ENCODE measurements around the gene OTX1. TPM values are rescaled to one million over a fixed set of nuclear protein-coding genes. Genes with fewer than 3 reads are reported as not detected.
A peak's percentile ranks its signal among the peaks of the same experiment; 100 is the strongest.

OTX1 gene
- total RNA-seq, 6 donors from 2014 or later: 0.24 to 1.7 (median 0.34) TPM; not detected in 1

GRCh38 chr2:63054841-63055225 is 4.2 kb downstream of the OTX1 start:
- H3K4me3 ChIP-seq: peak overlapping the region in 1 of 4 donors; percentile 38
- TF ChIP-seq POLR2AphosphoS5 (IDR thresholded peaks at IDR 0.05): no peak
- H3K4me1 ChIP-seq: peaks cover 60 to 99% (median 80%) of the 10 kb centered on the region in 4 donors
- no peak overlapping the region for H3K27ac ChIP-seq
- H3K9me3 ChIP-seq: peaks cover 0 to 7% (median 3%) of the 10 kb centered on the region in 4 donors
- no peaks in the 10 kb centered on the region for H3K36me3 ChIP-seq
- no peak for ATAC-seq (ENCODE audit: low FRiP score in 2 of 2)
- H3K27me3 ChIP-seq: peaks cover 0 to 100% (median 75%) of the 10 kb centered on the region in 4 donors
- WGBS, 2 donors: 20 to 21% methylated on average over 7 of the region's 7 CpGs
- DNase-seq: no peak

DNA sequence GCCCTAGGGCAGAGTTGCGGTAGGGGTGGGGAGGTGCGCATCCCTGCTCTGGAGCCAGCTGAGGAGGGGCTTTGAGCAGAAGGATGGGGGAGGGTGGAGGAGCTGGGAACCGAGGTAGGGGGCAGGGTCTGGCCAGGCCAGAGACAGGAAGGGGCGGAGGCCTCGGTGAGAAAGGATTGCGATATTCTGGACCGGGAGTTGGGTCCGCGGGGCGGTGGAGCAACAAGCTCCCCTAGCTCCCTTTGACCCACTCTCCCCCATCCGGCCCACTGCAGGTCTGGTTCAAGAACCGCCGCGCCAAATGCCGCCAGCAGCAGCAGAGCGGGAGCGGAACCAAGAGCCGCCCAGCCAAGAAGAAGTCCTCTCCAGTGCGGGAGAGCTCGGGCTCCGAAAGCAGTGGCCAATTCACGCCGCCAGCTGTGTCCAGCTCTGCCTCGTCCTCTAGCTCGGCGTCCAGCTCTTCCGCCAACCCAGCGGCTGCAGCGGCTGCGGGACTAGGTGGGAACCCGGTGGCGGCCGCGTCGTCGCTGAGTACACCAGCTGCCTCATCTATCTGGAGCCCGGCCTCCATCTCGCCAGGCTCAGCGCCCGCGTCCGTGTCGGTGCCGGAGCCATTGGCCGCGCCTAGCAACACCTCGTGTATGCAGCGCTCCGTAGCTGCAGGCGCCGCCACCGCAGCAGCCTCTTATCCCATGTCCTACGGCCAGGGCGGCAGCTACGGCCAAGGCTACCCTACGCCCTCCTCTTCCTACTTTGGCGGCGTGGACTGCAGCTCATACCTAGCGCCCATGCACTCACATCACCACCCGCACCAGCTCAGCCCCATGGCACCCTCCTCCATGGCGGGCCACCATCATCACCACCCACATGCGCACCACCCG is 4.8 kb downstream of the OTX1 start:
- Histone ChIP-seq H3K36me3 (no peaks in the 10 kb centered on the region), H3K9me3 (peaks cover 0 to 7% (median 3%) of the 10 kb centered on the region in 4 donors), H3K4me1 (peaks cover 54 to 97% (median 75%) of the 10 kb centered on the region in 4 donors), H3K27me3 (peaks cover 0 to 95% (median 73%) of the 10 kb centered on the region in 4 donors), H3K4me3 (peak overlapping the region in 3 of 4 donors; percentile 11 to 20 (median 12)), H3K27ac (no peak overlapping the region)
- TF ChIP-seq POLR2AphosphoS5 (IDR thresholded peaks at IDR 0.05) (no peak), POLR2A (IDR thresholded peaks at IDR 0.05) (no peak), CTCF (IDR thresholded peaks at IDR 0.05) (no peak), EP300 (IDR thresholded peaks at IDR 0.05) (no peak)
- DNase-seq (peak in 1 of 2 donors; percentile 85), ATAC-seq (ENCODE audit: low FRiP score in 2 of 2) (no peak)
- WGBS, 2 donors: 9 to 30% methylated on average over 14 to 57 of the region's 63 CpGs

- TF ChIP-seq POLR2A (IDR thresholded peaks at IDR 0.05) (no peak), EP300 (IDR thresholded peaks at IDR 0.05) (no peak), CTCF (IDR thresholded peaks at IDR 0.05) (no peak)
- no peaks in the 10 kb centered on the region for H3K36me3 ChIP-seq
- no peak overlapping the region for H3K27ac ChIP-seq
- peak in 1 of 2 donors; percentile 61 for ATAC-seq (ENCODE audit: low FRiP score in 2 of 2)
- peak in 1 of 2 donors; percentile 87 for DNase-seq
- H3K27me3 ChIP-seq: peaks cover 0 to 88% (median 71%) of the 10 kb centered on the region in 4 donors
- peaks cover 0 to 7% (median 3%) of the 10 kb centered on the region in 4 donors for H3K9me3 ChIP-seq
- 19 to 21% methylated on average over 40 to 49 of the region's 49 CpGs for WGBS, 2 donors
- peak overlapping the region in 1 of 4 donors; percentile 20 for H3K4me3 ChIP-seq
- H3K4me1 ChIP-seq: peaks cover 45 to 88% (median 66%) of the 10 kb centered on the region in 4 donors
Observed at GRCh38 chr2:63056107-63057050, 5.7 kb downstream of the OTX1 start.

DNA sequence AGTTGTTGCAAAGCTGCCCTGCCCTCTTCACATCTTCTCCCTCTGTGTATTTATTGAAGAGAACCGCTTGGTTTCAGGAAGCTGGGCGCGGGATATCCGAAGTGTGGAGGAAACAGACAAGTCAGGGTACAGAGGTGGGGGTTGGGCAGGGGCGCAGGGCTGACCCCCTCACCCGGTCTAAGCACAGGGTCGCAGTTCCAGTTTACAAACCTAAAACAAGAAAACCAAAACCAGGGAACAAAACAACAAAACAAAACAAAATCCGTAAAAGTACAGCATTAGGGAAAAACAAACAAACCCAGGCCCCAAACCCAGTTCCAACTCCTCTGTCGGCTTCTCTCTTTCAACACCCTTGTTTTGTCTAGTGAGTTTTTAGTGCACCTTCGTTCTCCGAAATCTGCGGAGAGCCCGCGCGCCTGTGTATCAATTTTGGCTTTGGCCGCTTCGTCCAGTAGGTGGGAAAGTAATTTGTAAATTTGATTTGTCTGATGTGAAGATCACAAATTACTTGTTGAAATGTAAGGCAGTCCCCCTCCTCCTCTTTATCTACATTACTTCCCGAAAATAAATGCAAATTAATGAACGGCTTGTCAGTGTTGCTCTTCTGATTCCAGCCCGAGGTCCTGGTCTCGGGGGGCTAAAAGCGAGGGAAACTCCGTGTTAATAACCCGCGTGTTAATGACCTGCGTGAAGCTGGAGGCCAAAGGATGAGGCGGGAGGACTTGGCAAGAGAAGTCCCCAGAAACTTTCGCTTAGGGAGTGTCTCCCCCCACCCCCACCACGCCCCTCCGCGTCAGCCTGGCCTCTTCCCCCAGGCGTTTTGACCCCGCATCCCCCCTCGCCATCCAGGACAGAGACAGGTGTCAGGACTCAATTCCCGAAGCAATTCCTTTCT is 6.9 kb downstream of the OTX1 start:
- TF ChIP-seq CTCF (IDR thresholded peaks at IDR 0.05) (no peak), EP300 (IDR thresholded peaks at IDR 0.05) (no peak), POLR2A (IDR thresholded peaks at IDR 0.05) (no peak), POLR2AphosphoS5 (IDR thresholded peaks at IDR 0.05) (no peak)
- peaks cover 0 to 7% (median 3%) of the 10 kb centered on the region in 4 donors for H3K9me3 ChIP-seq
- H3K4me3 ChIP-seq: peak overlapping the region in 1 of 4 donors; percentile 2
- ATAC-seq (ENCODE audit: low FRiP score in 2 of 2) (no peak), DNase-seq (no peak)
- peaks cover 45 to 77% (median 61%) of the 10 kb centered on the region in 4 donors for H3K4me1 ChIP-seq
- H3K36me3 ChIP-seq: no peaks in the 10 kb centered on the region
- H3K27me3 ChIP-seq: peaks cover 0 to 83% (median 65%) of the 10 kb centered on the region in 4 donors
- 17 to 18% methylated on average over 35 of the region's 35 CpGs for WGBS, 2 donors
- H3K27ac ChIP-seq: no peak overlapping the region

Measured in upper lobe of left lung (tissue), 6 donors.